GM21786 (cell line): Measurements from ENCODE around the gene LDB3.

Source experiments
- ATAC-seq: cut with Tn5 transposase; IDR thresholded peaks from one replicate; pipeline ENCODE4 v1.9.1; 2021; ENCODE audit not compliant: unreplicated experiment

Gene LDB3

DNA sequence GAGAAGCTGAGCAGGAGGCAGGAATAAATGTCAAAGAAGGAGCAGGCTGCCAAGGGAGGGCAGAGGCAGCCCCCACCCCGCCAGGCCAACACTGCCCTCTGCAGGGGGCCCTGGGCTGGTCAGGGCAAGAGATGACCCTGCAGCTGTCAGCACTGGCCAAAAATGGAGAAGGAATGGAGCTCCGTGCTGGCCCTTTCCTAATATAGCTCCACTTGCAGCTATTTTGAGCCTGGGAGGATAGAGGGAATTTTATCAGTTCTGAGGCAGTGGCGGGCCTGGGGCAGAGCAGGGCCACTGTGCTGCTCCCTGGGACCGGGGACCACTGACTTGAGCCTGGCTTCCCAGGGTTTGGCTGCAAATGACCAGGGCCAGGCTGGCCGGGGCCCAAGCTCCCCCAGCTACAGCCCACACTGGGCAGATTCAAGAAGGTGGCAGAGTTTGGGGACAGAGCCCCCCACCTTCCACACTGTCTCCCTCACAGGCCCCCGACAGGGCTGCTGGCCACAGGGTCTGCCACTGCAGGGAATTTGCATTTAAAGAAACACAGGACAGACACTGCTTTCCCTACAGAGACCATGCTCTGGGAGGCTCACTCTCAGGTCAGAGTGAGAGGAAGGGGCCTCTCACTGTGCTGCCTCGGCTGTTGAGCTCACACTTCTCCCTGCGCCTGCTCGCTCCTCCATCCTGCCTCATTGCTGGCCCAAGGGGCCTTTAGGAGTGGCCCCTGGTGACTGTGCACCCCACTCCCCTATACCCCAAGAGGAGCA is 16.2 kb downstream of the LDB3 start:
- ATAC-seq: no peak

DNA sequence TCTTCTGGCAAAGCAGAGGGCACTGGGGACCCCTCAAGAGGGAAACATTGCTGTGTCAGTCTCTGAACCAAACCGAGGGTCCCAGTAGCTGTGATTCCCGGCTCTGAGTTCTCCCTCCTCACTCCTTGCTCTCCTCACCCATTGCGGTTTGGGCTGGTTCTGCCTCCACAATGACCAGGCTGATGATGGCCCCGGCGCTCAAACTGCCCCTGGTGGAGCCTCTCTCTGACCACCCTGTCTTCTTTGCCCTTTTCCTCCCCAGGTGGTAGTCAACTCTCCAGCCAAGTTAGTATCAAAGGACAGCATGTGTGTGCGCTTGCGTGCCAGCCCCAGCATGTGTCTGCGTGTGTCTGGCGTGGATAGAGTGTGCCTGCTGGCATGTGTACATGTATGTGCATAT is 17.1 kb downstream of the LDB3 start:
- ATAC-seq: no peak

- ATAC-seq: no peak
Measured at GRCh38 chr10:86685893-86686632, 17.8 kb downstream of the LDB3 start.

GRCh38 chr10:86686972-86687371 is 18.7 kb downstream of the LDB3 start:
- no peak for ATAC-seq

DNA sequence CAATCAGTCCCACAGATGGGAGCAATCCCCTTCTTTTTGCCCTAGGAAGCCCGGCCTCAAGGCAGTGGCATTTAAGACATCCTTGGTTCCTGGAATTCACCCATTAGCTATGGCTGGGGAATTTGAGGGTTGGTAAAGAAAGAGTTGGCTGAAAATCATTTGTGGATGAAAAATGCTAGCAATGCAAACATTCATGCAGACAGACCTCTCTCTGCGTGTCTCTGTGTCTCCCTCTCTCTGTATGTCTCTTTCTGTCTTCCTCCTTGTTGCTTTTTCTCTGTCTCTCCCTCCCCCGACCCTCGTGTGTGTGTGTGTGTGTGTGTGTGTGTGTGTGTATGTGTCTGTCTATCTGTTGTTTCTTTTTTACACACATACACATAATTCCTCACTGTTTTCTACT is 19.4 kb downstream of the LDB3 start:
- ATAC-seq: no peak

DNA sequence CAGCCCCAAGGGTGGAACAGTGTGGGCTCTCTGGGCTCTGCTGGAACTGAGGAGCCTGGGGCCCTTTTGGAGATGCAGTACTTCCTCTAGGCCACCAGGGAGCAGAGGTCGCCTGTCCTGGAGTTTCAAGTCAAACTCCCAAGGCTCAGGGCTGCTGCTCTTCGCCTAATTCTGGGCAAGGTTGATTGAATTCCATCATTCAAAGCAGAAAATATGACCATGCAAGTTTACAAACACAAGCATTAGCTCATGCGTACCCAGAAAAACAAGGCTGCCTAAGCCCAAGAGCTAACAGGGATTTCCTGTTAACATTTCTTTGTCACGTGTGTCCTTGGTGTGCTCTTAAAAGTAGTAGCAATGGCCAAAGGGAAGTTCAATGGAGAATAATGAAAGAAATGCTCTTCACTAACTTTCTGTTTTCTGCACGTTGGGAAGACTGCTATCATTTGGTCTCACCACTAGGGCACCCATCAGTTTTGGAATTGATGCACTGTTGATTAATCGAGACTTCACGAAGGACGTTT is 20.1 kb downstream of the LDB3 start:
- peak; percentile 87 for ATAC-seq

DNA sequence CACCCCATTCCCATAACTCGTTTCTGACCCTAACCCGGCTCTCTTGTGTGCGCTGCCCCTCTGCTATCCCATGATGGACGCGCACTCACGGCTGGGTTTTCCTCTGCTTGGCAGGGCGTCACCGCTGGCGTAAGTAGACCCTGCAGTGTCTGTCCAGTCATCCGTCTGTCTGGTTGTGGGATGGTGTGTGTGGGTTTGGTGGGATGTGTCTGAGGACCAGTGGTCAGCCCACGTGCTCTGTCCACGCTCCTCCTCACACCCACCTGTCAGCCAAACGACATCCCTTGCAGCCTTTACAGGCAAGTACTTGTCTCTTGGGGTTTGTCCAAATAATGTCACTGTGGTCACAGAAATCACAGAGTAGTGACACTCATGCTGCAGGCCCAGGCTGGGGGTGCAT is 20.8 kb downstream of the LDB3 start:
- ATAC-seq: no peak

DNA sequence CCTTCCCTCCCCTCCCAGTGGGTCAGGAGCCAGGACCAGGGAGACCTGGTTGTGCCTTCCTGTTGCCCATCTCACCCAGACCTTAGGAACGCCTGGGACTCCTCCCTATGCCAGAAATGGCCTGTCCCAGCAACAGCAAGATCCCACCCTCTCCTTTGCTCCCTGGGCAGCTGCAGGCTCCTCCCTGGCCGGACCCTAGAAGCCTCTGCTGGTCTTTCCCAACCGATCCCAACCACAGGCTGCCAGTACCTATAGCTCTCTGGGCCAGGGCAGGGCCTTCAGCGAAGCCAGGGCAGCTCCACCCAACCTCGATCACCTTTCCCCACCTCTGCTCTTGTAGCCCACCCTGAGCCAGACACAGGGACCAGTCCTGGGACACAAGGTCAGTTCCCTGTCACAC is 21.9 kb downstream of the LDB3 start:
- ATAC-seq: no peak

DNA sequence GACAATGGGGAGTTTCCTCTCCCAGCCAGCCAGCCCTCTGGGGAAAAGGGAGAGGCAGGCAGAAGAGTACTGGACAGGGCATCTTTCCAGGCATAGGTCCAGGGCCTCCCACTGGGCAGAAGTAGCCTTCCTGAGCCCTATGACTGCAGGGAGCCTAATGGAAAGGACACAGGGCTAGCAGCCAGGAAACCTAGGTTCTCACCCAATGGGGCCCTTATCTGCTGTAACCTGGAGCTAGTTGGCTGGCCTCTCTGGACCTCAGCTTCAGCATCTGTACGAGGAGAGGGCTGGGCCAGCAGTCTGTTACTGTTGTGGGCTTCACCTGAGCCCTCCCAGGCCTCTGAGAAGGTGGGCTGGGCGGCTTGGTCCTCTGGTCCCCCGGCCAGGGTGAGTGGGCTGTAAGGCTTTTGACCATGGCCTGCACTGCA is 22.4 kb downstream of the LDB3 start:
- no peak for ATAC-seq

GRCh38 chr10:86691333-86692022 is 23.2 kb downstream of the LDB3 start:
- ATAC-seq: no peak

DNA sequence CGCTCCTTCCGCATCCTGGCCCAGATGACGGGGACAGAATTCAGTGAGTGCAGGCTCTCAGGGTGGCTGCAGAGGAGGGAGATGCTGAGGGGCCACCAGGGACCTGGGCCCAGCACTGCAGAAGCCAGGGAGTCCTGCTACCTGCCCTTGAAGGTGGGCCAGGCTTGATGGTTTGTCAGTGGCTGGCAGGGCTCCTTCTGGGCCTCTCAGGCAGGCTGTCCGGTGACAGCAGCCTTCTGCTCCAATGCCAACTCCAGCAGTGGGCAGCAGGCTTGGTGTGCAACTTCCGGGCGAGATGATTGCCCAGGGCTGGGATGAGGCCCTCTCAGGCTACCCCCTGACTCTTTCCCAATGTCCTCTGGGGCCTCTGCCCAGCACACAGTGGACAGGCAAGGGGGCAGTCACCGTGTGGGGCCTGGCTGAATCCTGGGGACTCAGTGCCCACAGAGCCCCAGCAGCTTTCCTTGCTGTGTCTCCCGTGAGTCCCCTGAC is 23.8 kb downstream of the LDB3 start:
- ATAC-seq: no peak

DNA sequence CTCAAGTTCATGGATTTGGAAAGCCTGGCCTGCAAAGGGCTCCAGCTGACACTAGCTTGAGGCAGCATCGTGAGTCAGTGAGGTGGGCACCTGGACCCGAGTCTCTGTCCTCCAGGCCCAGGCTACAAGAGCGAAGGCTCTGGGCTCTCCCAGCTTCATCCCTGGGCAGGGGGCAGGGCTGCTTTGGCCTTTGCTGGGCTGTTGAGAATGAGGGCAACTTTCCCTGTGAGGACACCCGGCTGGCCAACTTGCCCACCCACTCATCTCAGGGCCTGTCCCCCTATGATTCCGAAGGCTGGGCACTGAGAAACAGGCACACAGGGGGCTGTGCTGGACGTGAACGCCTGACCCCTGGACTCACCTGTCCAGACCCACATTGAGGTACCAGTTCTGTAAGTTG is 24.4 kb downstream of the LDB3 start:
- no peak for ATAC-seq

DNA sequence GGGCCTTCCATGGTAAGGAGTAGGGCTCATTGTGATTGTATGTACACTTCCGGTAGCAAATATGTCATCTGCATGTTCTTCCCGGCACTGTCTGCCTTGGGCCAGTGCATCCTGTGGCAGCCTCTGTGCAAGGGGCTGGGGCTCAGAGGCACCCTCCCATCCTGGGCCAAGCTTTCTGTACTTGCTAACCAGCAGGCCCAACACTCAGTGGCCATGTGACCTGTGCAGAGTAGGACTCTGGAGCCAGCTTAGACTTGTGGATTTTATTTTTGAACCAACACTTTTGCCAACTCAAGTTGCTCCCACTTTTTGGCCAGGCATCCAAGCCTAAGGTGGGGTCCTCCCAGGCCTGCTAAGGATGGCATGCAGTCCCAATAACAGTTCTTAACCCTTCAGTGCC is 25.0 kb downstream of the LDB3 start:
- ATAC-seq: no peak

DNA sequence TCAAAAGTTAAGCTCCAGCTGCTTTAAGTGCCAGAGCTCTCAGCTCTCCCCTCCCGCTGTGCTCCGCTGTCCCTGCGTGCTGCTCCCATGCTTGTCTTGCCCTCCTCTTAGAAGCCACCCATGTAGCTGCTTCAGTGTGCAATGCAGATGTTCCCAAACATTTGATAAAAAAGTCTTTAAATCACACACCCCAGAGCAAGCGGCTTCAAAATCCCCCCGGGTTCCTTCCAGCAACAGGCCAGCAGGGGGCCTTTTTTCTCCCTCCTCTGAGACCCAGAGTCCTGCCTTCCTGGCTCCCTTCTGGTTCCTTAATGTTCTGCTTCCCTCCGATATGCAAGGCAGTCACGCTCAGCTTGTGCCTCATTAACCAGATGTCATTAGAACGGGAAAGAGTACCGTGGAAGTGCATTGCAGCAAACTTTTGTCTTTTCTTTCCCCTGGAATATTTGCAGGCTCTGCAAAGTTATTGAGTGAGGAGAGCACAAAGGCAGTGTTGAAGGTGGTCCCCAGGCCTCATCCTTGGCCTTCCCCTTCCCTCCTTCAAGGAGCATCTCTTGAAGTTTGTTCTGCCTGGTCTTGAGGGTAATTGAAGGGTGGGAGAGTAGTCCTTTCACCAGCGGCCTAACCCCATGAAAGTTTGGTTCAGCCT is 25.5 kb downstream of the LDB3 start:
- no peak for ATAC-seq

- ATAC-seq: no peak
Measured at GRCh38 chr10:86698207-86698940, 30.1 kb downstream of the LDB3 start.

GRCh38 chr10:86699125-86699524 is 30.8 kb downstream of the LDB3 start:
- ATAC-seq: no peak

- ATAC-seq: no peak
Measured at GRCh38 chr10:86699541-86699940, 31.2 kb downstream of the LDB3 start.

DNA sequence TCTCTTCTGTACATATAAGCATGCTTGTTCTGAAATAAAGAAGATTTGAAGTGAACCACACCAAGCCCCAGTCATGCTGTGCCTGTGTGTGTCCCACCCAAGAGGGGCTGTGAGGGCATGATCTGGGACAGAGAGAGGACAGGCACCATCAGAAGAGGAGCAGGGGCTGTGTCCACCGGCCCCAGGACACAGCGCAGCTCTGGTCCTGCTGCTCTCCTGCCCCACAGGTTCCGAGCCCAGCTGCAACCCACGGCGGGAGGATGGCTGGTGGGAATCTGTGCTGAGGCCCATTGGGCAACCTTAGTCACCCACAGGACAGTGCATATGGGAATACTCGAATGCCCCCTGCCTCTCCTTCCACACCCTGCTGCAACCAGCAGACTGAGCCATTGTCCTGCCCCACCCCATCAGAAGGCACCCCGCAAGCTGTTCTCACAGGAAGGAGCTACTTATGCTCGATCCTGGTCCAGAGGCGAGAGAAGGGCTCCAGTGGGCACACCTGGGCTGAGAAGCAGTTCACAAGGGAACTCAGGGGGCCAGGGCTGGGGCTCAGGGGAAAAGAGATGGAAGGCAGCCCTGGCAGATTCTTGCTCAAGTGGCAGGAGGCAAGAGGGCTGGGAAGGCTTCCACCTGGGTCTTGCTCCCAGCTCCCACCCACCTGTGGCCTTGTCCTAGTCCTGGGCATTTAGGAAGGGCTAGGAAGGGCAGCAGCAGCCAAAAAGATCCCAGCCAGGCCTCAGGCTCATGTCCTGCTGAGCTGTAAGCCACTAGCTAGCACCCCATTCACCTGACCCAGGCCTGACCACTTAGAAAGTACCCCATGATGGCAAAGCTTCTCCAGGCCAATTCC is 31.9 kb downstream of the LDB3 start:
- no peak for ATAC-seq

DNA sequence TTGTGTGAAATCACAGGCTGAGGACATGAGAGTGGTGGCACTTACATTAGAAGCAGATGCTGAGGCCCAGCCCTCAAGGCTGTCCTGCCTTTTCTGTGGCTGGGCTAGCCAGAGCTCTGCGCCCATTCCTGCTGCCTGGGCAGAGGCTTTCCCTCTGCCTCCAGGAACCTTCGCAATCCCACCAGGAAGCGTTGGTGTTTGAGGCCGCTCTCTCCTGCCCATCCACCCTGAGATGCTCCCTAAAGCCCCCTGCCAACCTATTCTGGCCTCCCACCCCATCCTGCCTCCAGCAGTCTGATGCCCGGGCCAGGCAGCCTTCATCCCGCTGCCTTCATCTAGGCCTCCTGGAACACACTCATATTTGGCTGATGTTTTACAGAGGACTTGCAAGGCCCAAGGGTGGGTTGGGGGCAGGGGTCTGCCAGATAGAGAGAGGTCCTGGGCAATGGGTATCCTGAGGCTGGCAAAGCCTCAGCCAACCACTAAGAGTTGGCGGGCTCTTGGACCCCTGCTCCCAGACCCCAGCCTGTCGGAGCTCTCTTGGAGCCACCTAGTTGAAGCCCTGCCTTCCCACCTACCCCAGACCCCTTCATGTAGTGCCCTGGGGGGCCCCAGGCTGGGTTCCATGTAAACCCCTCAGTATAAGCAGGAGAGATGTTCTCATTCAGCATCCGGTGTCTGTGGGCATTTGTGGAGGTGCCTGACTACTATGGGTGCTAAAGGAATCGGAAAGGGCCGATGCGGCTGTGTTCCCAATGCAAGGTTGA is 32.7 kb downstream of the LDB3 start:
- no peak for ATAC-seq
